Osteoblast (primary cell): ENCODE data around the gene IL15RA. TPM values are rescaled to one million over a fixed set of nuclear protein-coding genes. Genes with fewer than 3 reads are reported as not detected.
"Not testable (repeated sequence)": the region's sequence is repeated elsewhere in the genome, so short reads cannot be mapped to it uniquely, and the experiment has no call there.

Experiments
- DNase-seq: peaks from one replicate; pipeline ENCODE4 v3.0.0; 2011; ENCODE audit warnings: low spot score, mixed read lengths; ENCODE audit not compliant: insufficient read length; ENCODE audit errors: missing footprints
- H2AFZ ChIP-seq: 2 replicates; pipeline ENCODE4 v1.6.0; 2011; ENCODE audit warnings: mild to moderate bottlenecking, low read length
- H3K27ac ChIP-seq: 2 replicates; pipeline ENCODE4 v1.5.1; 2011; ENCODE audit warnings: mild to moderate bottlenecking, low read depth, low read length, moderate library complexity
- H3K27me3 ChIP-seq: 2 replicates; pipeline ENCODE4 v1.6.0; 2012; ENCODE audit warnings: mild to moderate bottlenecking, control low read depth, inconsistent platforms, low read length, moderate library complexity; ENCODE audit not compliant: insufficient read depth
- H3K36me3 ChIP-seq: 2 replicates; pipeline ENCODE4 v1.5.1; 2011; ENCODE audit warnings: mild to moderate bottlenecking, low read length, control low read depth, moderate library complexity; ENCODE audit not compliant: insufficient read depth
- H3K4me1 ChIP-seq: 2 replicates; pipeline ENCODE4 v1.5.1; 2011; ENCODE audit warnings: mild to moderate bottlenecking, low read length, control low read depth, moderate library complexity; ENCODE audit not compliant: insufficient read depth
- H3K4me2 ChIP-seq: 2 replicates; pipeline ENCODE4 v1.6.0; 2011; ENCODE audit warnings: mild to moderate bottlenecking, low read length; ENCODE audit not compliant: insufficient read depth
- H3K4me3 ChIP-seq: fragments of 200-600 bp; sonication (generic); 3 replicates; pipeline ENCODE4 v1.5.1; 2012; ENCODE audit warnings: mild to moderate bottlenecking, low read length, inconsistent platforms; ENCODE audit not compliant: insufficient read depth
- H3K79me2 ChIP-seq: 2 replicates; pipeline ENCODE4 v1.6.0; 2012; ENCODE audit warnings: mild to moderate bottlenecking, low read length, control low read depth, inconsistent platforms; ENCODE audit not compliant: insufficient read depth
- H3K9me3 ChIP-seq: 2 replicates; pipeline ENCODE4 v1.5.1; 2011; ENCODE audit warnings: low read depth, low read length, control low read depth
- H4K20me1 ChIP-seq: 2 replicates; pipeline ENCODE4 v1.6.0; 2012; ENCODE audit warnings: mild to moderate bottlenecking, low read length, control low read depth; ENCODE audit not compliant: insufficient read depth
- CTCF ChIP-seq: IDR thresholded peaks from 2 replicates; pipeline ENCODE4 v1.5.1; 2011; ENCODE audit warnings: mild to moderate bottlenecking, low read depth, low read length, moderate library complexity; ENCODE audit errors: extremely low read depth
- total RNA-seq: library from RNA; depleted of rRNA; stranded (reverse); fragments of >200 nt; gene quantifications from 2 replicates; pipeline ENCODE4 v1.2.3, GENCODE V29; 2012

The IL15RA gene
- total RNA-seq, 1 donor = 1.1 TPM

- no peaks in the 10 kb centered on the region for H3K36me3 ChIP-seq
- H2AFZ ChIP-seq = no peak overlapping the region
- DNase-seq = no peak
- H4K20me1 ChIP-seq = no peaks in the 10 kb centered on the region
- no peak for TF ChIP-seq CTCF
- no peaks in the 10 kb centered on the region for H3K79me2 ChIP-seq
- H3K4me2 ChIP-seq = no peak overlapping the region
- peaks cover 14% of the 10 kb centered on the region for H3K27me3 ChIP-seq
- no peaks in the 10 kb centered on the region for H3K9me3 ChIP-seq
- H3K27ac ChIP-seq = no peak overlapping the region
- no peak overlapping the region for H3K4me3 ChIP-seq
- peaks cover 16% of the 10 kb centered on the region for H3K4me1 ChIP-seq
Measured at GRCh38 chr10:6005856-6006395, 28.6 kb upstream of the IL15RA start.

GRCh38 chr10:6005161-6005804, 27.9 kb upstream of the IL15RA start:
- H3K79me2 ChIP-seq, H4K20me1 ChIP-seq, H3K4me2 ChIP-seq, H3K9me3 ChIP-seq, DNase-seq, H2AFZ ChIP-seq, H3K4me3 ChIP-seq, H3K27ac ChIP-seq, H3K36me3 ChIP-seq: not testable (repeated sequence)
- H3K4me1 ChIP-seq = peaks cover 16% of the 10 kb centered on the region
- H3K27me3 ChIP-seq = peaks cover 18% of the 10 kb centered on the region

- H3K9me3 ChIP-seq = no peaks in the 10 kb centered on the region
- H2AFZ ChIP-seq = no peak overlapping the region
- no peak overlapping the region for H3K4me3 ChIP-seq
- H3K36me3 ChIP-seq = no peaks in the 10 kb centered on the region
- no peak overlapping the region for H3K4me2 ChIP-seq
- DNase-seq = no peak
- H4K20me1 ChIP-seq = no peaks in the 10 kb centered on the region
- peaks cover 31% of the 10 kb centered on the region for H3K27me3 ChIP-seq
- no peaks in the 10 kb centered on the region for H3K4me1 ChIP-seq
- no peak overlapping the region for H3K27ac ChIP-seq
- no peak for TF ChIP-seq CTCF
- H3K79me2 ChIP-seq = no peaks in the 10 kb centered on the region
Measured at GRCh38 chr10:6002809-6003510, 25.6 kb upstream of the IL15RA start.

- Histone ChIP-seq H3K27me3 (peaks cover 34% of the 10 kb centered on the region), H3K4me1 (no peaks in the 10 kb centered on the region), H3K27ac (no peak overlapping the region), H3K79me2 (no peaks in the 10 kb centered on the region), H3K9me3 (no peaks in the 10 kb centered on the region), H3K4me2 (no peak overlapping the region), H3K36me3 (no peaks in the 10 kb centered on the region), H3K4me3 (no peak overlapping the region), H2AFZ (no peak overlapping the region), H4K20me1 (no peaks in the 10 kb centered on the region)
- TF ChIP-seq CTCF = no peak
- no peak for DNase-seq
Measured at GRCh38 chr10:5999440-6000165, 22.3 kb upstream of the IL15RA start.
